GM19395 (cell line): ENCODE measurements around the gene MYH11.
"Not testable (repeated sequence)": the region's sequence is repeated elsewhere in the genome, so short reads cannot be mapped to it uniquely, and the experiment has no call there.

ENCODE experiments used
- ATAC-seq: cut with Tn5 transposase; IDR thresholded peaks from one replicate; pipeline ENCODE4 v1.9.1; 2021; ENCODE audit warnings: mild to moderate bottlenecking, moderate library complexity; ENCODE audit not compliant: unreplicated experiment

Gene MYH11

DNA sequence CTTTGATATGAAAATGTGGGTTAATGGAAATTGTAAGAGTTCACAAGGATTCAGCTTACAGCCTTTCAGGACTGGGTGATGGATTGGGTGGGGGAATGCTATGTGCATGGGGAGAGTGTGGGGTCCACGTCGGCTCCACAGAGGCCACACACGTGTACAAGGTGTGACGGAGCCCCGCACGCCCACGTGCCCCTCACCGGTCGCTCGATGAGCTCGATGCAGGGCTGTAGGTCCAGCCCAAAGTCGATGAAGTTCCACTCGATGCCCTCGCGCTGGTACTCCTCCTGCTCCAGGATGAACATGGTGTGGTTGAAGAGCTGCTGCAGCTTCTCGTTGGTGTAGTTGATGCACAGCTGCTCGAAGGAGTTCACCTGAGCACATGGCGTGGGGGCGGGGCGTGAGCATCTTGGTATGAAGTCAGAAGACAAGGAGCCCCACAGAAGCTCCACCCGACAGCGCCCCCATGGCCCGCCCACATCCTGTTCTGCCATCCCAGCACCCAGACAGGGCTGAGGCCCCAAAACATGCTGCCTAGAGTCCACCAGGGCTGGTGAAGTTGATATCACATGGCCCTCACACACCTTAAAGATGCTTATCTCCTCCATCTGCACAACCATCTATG is 99.1 kb downstream of the MYH11 start:
- ATAC-seq: no peak

DNA sequence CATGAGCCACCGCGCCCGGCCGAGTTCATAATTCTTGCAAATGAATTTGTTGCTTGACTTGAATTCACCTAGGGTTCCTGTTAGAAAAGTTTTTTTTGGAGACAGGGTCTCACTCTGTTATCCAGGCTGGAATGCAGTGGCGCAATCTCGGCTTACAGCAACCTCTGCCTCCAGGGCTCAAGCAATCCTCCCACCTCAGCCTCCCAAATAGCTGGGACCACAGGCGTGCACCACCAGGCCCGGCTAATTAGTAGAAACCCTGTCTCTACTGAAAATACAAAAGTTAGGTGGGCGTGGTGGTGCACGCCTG is 99.8 kb downstream of the MYH11 start:
- no peak for ATAC-seq

DNA sequence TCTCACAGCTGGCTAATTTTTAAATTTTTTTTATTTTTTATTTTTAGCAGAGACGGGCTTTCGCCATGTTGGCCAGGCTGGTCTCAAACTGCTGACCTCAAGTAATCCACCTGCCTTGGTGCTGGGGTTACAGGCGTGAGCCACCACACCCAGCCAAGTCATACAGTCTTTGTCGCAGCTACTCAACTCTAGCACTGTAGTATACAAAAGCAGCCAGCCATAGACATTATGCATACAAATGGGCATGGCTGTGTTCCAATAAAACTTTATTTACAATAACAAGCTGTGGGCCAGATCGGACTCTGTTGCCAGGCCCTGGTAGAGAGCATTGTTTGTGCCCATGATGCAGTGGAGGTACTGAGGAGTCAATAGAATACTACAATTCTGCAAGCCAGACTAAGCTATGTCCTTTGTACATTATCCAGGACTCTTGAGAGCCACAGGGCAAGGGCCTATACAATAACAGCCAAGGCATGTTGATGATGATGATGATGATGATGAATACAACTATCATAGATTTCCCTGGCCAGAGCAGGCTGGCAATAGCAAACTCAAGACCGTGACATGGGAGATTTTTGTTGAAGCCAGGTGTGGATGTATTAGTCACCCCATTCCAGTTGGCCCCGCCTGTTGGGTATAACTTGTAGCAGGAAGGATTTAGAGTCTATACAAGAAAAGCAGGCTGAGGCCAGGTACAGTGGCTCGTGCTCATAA is 101.8 kb downstream of the MYH11 start:
- ATAC-seq: no peak

DNA sequence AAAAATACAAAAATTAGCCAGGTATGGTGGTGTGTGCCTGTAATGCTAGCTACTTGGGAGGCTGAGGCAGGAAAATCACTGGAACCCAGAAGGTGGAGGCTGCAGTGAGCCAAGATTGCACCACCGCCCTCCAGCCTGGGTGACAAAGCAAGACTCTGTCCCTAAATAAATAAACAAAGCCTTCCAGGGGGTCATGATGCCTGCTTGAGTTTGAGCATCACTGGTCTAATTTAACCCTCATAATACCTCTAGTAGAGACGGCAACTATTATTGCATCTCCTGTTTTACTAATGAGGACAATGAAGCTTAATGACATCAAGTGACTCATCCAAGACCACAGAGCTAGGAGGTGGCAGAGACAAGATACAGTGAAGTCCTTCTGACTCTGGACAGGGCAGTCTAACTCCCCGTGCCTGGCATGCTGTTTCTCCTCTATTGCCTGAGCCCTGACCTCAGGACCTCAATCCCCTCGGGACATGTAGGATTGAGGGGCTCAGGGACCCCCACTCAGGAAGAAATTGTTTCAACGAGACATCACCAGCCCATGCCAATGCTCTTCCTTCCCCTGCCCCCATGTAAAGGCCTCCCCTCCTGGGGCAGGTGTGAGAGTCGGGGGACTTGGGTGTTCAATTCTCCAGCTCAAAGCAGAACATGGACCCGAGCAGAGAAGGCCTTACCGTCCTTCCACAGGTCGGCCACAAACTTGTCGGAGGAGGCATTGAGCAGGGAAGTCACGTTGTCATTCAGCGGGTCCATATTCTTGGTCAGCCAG is 103.9 kb downstream of the MYH11 start:
- no peak for ATAC-seq

DNA sequence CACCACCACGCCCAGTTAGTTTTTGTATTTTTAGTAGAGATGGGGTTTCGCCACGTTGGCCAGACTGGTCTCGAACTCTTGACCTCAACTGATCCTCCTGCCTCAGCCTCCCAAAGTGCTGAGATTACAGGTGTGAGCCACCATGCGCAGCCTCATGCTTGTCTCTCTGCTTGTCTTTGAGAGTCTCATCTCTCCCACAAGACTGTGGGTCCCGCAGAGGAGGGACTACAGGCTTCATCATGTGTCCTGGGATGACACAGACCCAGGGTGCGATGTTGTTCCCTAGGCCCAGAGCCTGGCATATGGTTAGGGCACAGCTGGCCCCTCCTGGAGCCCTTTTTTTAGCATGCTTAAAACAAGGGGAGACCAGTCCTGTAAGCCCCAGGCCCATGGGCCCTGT is 104.9 kb downstream of the MYH11 start:
- ATAC-seq: no peak

DNA sequence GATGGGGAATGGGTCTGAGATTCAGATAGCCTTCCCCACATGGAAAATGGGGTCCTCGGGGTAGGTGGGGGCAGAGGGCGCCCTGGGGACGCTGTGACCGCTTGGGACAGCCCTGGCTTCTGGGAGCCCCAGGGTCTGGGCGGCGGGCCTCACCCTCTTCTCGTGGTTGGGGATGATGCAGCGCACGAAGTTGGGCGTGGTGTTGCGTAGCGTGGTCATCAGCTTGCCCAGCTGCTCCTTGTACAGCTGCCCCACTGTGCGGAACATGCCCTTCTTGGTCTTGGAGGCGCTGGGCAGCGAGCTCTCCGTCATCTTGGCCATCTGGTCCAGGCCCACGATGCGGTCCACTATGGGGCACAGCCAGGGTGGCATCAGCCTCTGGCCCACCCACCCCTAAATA is 106.8 kb downstream of the MYH11 start:
- ATAC-seq: no peak

DNA sequence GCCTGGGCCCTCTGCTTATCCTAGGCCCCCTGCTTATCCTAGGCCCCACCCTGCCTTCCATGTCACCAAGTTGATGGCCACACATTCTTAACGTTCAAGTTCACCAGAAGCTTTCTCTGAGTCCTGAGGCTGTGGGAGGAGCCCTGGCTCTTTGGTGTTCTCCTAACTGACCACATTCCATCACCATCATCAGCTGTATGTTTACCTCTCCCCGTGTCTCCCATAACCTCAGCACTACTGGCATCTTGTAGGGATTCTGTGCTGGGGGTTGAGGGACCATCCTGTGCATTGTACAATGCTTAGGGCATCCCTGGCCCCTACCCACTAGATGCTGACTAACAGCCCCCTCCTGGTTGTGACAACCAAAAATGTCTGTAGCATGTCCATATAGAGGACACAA is 107.5 kb downstream of the MYH11 start:
- ATAC-seq: no peak

DNA sequence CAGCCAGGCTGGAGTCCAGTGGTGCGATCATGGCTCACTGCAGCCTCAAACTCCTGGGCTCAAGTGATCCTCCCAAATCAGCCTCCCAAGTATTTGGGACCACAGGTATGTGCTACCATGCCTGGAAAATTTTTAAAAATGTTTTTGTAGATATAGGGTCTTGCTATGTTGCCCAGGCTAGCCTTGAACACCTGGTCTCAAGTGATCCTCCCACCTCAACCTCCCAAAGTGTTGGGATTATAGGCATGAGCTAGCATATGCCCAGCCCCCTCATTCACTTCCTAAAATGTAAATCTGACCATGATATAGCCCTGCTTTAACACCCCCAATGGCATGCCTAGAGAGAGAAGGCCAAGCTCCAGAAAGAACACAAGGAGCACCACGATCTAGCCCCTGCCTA is 108.2 kb downstream of the MYH11 start:
- no peak for ATAC-seq

DNA sequence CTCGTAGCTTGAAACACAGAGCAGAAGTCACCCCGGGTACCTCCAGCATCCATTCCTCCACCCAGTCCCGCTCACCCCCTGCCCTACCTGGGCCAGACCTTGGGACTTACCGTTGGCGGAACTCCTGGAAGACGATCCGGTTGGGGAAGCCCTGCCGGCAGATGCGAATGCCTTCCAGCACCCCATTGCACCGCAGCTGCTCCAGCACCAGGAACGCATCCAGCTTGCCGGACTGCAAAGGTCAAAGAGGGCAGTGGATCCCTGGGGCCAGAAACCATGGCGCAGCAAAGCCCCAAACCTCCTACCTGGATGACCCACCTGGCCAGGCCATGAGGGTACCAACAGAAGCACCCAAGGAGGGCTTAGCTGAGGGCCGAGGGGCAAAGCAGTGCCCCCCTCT is 108.9 kb downstream of the MYH11 start:
- no peak for ATAC-seq

DNA sequence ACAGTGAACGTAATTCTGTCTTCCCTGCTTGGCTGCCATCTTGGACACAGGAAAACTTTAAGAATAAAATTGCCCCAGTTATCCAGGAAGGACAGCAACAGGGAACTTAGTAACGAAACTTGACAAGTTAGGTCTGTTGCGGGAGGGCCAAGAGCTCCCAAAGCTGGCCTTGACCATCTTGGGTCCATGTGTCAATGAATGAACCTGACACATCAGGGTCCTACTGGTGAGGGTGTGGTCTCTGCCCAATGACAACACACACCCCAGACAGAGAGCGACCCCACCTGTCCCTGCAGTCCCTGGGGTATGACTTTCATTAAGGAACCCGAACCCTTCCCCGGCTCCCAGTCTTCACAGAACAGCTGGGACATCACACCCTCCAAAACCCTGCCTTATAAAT is 110.5 kb downstream of the MYH11 start:
- ATAC-seq: no peak

DNA sequence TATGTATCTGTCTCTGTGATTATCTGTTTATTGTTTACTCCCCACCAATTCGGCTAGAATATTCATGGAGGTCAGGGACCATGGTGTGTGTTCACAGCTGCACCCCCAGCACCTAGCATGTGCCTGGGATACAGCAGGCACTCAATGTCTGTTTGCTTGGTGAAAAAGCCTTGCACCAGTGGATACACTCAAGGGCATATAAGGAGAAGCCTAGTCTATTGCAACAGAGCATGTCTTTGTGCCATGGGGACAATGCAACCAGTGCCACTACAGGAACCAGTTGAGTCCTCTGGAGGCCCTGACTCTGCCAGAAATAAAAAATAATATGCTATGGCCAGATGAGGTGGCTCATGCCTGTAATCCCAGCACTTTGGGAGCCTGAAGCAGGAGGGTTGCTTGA is 113.2 kb downstream of the MYH11 start:
- no peak for ATAC-seq

DNA sequence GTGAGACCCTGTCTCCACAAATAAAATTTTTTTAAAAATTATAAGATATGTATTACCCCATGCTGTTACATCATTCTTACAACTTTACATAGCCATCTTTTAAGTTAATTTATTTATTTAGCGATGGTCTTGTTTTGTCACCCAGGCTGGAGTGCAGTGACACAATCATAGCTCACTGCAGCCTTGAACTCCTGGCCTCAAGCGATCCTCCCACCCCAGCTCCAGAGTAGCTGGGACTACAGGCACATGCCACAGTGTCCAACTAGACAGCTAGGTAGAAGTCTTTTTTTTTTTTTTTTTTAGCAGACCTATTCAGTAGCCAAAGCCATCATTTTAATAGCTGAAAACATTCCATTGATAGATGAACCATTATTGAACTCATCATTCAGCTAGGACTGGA is 114.1 kb downstream of the MYH11 start:
- no peak for ATAC-seq

DNA sequence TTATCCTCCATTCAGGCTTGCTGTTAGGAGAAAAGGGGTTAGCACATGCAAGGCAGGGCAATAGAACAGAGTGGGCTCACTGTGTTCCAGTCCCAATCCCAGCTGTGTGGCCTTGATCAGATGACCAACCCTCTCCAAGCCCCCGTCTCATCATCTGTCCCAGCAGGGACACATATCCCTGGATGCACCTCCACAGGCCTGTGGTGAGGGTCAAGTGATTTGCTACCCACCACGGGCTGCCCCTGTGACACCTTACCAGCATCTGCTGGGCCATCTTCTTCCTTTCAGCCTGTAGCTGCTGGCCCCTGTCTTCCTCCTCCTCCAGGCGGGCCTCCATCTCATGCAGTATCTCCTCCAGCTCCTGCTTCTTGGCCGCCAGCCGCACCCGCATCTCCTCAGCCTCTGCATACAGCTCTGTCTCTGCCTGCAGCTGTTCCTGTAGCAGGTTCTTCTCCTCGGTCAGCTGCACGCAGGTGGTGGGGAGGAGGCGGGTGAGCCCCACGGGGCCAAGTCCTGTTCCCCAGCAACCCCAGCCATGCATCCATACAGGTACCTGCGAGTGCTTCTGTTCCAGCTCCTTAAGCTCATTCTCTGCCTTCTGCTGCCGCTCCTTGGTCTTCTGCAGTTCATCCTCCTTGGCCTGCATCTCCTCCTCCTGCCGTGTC is 115.5 kb downstream of the MYH11 start:
- no peak for ATAC-seq

DNA sequence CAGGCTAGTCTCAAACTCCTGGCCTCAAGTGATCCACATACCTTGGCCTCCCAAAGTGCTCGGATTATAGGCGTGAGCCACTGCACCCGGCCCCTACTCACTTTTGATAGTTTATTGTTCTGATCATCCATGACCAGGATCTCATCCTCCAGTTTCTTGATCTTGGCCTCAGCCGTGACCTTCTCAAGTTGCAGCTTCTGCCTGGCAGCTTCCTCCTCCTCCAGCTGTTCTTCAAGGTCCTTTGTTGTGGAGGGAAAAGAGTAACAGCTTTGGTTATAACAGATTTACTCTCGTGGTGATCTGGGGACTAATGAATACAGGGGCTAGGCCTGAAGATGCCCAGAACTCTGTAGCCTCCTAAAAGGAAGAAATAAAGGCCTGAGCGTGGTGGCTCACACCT is 116.9 kb downstream of the MYH11 start:
- ATAC-seq: no peak

DNA sequence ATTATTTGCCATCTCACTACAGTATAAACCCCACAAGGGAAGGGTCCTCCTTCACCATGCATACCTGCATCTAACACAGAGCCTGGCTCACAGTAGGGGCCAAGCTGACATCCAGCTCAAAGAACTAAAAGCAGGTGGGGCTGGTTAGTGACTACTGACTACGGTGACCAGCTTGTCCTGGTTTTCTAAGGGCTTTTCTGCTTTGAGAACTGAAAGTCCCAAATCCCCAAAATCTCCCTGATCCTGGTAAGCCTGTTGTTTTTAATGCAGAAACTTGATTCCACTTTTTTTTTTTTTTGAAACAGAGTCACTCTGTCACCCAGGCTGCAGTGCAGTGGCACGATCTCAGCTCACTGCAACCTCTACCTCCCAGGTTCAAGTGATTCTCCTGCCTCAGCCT is 117.4 kb downstream of the MYH11 start:
- ATAC-seq: no peak

DNA sequence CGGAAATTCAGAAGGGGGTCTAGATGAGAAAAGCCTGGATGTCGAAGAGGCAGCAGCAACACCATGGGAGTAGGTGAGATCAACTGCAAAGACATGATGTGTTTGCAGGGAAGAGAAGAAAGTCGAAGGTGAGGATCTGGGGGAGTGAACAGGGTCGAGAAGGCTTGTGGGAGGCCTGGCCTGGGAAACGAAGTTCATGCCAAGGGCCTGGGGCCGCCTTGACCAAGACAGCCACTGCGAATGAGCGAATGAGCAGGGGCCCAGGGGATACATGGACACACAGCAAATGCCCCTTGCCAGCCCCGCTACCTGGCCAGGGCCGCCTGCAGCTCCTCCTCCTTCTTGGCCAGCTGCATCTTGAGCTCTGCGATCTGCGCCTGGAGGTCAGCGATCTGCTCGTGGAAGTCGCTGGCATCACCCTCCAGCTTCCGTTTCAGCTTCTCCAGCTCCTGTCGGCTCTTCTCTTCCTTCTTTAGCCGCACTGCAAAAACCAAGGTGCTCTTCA is 119.6 kb downstream of the MYH11 start:
- no peak for ATAC-seq

DNA sequence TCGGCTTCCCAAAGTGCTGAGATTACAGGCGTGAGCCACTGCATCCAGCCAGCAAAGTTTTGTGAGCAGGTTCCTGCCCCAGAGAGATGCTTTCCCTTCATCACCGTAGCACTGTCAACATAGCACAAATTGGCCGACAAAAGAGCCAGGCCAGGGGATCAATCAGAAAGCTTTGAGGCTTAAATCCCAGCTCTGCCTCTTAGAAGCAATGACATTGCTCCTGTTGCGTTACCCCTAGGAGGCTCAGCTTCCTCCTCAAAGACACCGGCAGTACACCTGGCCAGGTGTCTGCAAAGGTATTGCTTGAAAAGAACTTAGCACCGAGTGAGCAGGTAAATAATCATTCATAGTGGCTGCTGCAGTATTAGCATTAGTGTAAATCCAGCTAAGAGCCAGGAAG is 120.3 kb downstream of the MYH11 start:
- ATAC-seq: no peak

DNA sequence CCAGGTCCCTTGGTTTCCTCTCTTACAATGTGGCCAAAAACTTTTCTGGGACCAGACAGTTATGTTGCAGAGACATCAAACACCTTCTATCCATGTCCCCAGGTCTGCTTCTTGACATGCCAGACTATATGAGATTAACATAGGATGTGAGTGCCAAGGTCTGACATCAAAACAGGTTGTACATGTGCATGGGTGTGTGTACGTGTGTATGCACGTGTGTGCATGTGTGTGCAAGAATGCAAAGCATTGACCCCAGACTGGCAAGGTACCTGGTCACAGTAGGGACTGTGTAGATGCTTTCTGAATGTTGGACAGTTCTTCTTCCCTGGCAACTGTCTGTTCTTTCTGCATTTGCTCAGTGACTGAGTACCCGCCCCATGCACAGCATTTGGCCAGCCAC is 121.2 kb downstream of the MYH11 start:
- no peak for ATAC-seq

DNA sequence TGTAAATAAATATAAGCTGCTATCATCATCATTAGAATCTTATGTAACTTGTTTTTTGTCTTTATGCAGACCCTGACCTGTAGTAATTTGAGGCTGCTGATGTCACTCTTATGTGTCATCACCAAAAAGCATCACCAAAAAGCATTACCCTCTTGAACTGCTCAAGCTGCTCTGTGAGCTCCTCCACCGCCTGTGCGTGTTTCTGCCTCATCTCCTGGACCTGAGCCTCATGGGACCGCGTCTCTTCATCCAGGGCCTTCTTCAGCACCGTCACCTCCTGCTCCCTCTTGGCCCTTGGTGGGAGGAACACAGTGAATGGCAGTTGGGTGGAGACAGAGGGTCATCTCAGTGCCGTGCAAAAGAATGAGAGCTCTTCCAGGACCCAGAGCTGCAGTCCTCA is 124.4 kb downstream of the MYH11 start:
- ATAC-seq: no peak

DNA sequence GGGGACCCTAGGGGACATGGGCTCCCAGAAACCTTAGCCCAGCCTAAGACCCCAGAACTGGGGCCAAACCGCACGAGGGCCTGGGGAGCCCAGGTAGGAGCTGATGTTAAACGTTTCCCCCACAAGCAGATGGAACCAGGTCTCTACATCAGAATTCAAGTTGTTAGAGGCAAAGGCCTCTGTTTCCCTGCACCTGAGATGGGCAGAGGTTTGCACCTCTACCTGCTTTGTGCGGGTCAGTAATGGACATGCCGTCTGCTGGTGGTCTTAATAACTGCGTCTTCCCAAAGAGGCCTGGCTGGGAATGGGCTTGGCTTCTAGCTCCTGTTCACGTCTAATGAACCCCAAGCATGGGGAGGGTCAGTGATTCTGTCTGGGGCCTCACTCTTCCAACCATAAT is 127.7 kb downstream of the MYH11 start:
- no peak for ATAC-seq

DNA sequence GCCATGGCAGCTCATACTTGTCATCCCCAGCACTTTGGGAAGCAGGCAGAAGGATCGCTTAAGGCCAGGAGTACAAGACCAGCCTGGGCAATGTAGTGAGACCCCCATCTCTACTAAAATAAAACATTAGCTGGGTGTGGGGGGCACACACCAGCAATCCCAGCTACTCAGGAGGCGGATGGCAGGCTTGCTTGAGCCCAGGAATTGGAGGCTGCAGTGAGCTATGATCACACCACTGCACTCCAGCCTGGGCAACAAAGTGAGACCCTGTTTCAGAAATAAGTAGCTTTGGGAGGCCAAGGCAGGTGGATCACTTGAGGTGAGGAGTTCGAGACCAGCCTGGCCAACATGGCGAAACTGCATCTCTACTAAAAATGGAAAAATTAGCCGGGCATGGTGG is 129.1 kb downstream of the MYH11 start:
- not testable (repeated sequence) for ATAC-seq

DNA sequence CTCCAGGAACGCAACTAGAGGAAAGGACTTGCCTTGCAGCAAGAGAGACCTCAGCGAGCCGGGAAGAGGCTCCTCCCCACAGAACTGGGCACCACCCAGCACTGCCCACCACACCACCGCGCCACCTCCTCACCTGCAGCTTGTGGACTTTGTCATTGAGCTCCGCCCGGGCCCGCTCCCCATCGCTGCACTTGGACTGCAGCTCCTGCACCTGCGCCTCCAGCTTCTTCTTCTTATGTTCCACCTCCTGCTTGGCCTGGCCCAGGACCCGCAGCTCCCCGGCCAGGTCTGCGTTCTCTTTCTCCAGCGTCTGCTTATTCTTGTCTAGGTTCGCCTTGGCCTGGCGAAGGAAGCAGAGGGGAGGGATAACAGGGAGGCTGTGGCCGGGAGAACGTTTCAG is 130.1 kb downstream of the MYH11 start:
- ATAC-seq: no peak
